ENCODE results near the gene NHLH2.

GRCh38 chr1:115797486-115797885, 43.4 kb downstream of the NHLH2 start:
- TF ChIP-seq CTCF (IDR thresholded peaks at IDR 0.05; ENCODE audit: borderline replicate concordance, extremely low read depth, low read length, poor library complexity, severe bottlenecking) (no peak), EZH2 (IDR thresholded peaks at IDR 0.05; ENCODE audit: borderline replicate concordance, low read depth, low read length, severe bottlenecking) (no peak)
